Panc1 (cell line): Measurements from ENCODE around the gene CCDC171.

Source experiments
- POLR2AphosphoS5 ChIP-seq: IDR thresholded peaks from 2 replicates; pipeline ENCODE4 v1.6.1; 2012; ENCODE audit warnings: mild to moderate bottlenecking, low read depth, low read length, moderate library complexity
- SIN3A ChIP-seq: IDR thresholded peaks from 2 replicates; pipeline ENCODE4 v1.6.1; 2012; ENCODE audit warnings: low read depth, mild to moderate bottlenecking, low read length, moderate library complexity, borderline replicate concordance; ENCODE audit not compliant: insufficient read depth
- TCF7L2 ChIP-seq: IDR thresholded peaks from 2 replicates; pipeline ENCODE4 v1.6.1; 2011; ENCODE audit warnings: mild to moderate bottlenecking, low read depth, low read length, inconsistent platforms
- TF ChIP-seq, protein P1 (sequence below): fragments of 450-650 bp; IDR thresholded peaks from 2 replicates; pipeline ENCODE4 v1.5.1; 2017; ENCODE audit warnings: mild to moderate bottlenecking
- TF ChIP-seq, protein P2 (sequence below), 2 experiments: IDR thresholded peaks; 2 replicates each; pipeline ENCODE4 v1.6.1; 2011 to 2012; ENCODE audit warnings: low read depth in 2 of 2, control low read depth in 1 of 2, low read length in 1 of 2, mild to moderate bottlenecking in 1 of 2, moderate library complexity in 1 of 2; ENCODE audit not compliant: insufficient read depth in 1 of 2

GRCh38 chr9:15849871-15850270 is 297.0 kb downstream of the CCDC171 start:
- TF ChIP-seq, protein P1, sequence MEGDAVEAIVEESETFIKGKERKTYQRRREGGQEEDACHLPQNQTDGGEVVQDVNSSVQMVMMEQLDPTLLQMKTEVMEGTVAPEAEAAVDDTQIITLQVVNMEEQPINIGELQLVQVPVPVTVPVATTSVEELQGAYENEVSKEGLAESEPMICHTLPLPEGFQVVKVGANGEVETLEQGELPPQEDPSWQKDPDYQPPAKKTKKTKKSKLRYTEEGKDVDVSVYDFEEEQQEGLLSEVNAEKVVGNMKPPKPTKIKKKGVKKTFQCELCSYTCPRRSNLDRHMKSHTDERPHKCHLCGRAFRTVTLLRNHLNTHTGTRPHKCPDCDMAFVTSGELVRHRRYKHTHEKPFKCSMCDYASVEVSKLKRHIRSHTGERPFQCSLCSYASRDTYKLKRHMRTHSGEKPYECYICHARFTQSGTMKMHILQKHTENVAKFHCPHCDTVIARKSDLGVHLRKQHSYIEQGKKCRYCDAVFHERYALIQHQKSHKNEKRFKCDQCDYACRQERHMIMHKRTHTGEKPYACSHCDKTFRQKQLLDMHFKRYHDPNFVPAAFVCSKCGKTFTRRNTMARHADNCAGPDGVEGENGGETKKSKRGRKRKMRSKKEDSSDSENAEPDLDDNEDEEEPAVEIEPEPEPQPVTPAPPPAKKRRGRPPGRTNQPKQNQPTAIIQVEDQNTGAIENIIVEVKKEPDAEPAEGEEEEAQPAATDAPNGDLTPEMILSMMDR = no peak
- no peak for TF ChIP-seq POLR2AphosphoS5
- TF ChIP-seq SIN3A = no peak
- TF ChIP-seq, protein P2, sequence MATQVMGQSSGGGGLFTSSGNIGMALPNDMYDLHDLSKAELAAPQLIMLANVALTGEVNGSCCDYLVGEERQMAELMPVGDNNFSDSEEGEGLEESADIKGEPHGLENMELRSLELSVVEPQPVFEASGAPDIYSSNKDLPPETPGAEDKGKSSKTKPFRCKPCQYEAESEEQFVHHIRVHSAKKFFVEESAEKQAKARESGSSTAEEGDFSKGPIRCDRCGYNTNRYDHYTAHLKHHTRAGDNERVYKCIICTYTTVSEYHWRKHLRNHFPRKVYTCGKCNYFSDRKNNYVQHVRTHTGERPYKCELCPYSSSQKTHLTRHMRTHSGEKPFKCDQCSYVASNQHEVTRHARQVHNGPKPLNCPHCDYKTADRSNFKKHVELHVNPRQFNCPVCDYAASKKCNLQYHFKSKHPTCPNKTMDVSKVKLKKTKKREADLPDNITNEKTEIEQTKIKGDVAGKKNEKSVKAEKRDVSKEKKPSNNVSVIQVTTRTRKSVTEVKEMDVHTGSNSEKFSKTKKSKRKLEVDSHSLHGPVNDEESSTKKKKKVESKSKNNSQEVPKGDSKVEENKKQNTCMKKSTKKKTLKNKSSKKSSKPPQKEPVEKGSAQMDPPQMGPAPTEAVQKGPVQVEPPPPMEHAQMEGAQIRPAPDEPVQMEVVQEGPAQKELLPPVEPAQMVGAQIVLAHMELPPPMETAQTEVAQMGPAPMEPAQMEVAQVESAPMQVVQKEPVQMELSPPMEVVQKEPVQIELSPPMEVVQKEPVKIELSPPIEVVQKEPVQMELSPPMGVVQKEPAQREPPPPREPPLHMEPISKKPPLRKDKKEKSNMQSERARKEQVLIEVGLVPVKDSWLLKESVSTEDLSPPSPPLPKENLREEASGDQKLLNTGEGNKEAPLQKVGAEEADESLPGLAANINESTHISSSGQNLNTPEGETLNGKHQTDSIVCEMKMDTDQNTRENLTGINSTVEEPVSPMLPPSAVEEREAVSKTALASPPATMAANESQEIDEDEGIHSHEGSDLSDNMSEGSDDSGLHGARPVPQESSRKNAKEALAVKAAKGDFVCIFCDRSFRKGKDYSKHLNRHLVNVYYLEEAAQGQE (IDR thresholded peaks at IDR 0.05; ENCODE audit: insufficient read depth in 1 of 2, low read depth in 2 of 2, low read length in 1 of 2) = no peak
- TF ChIP-seq TCF7L2 = no peak
